Fibroblast of lung (primary cell): Measurements from ENCODE around the gene ZBTB16. TPM values are rescaled to one million over a fixed set of nuclear protein-coding genes. Genes with fewer than 3 reads are reported as not detected.

Experiments used
- DNase-seq, 2 donors: peaks; one replicate each; pipeline versions ENCODE4 v3.0.0 to v3.0.0-alpha.2; 2010; ENCODE audit warnings: low read depth in 2 of 2
- H2AFZ ChIP-seq: 2 replicates; pipeline ENCODE4 v1.5.1; 2012; ENCODE audit warnings: low read length, control low read depth, inconsistent platforms
- H3K27ac ChIP-seq: 2 replicates; pipeline ENCODE4 v1.5.1; 2011; ENCODE audit warnings: low read length, control low read depth; ENCODE audit not compliant: insufficient read depth
- H3K27me3 ChIP-seq: 2 replicates; pipeline ENCODE4 v1.5.1; 2011; ENCODE audit warnings: mild to moderate bottlenecking, low read length; ENCODE audit not compliant: control insufficient read depth, insufficient read depth
- H3K36me3 ChIP-seq: 2 replicates; pipeline ENCODE4 v1.5.1; 2011; ENCODE audit warnings: low read length; ENCODE audit not compliant: control insufficient read depth, insufficient read depth
- H3K4me1 ChIP-seq: 2 replicates; pipeline ENCODE4 v1.5.1; 2011; ENCODE audit warnings: low read length; ENCODE audit not compliant: control insufficient read depth, insufficient read depth; ENCODE audit errors: extremely low read depth
- H3K4me2 ChIP-seq: 2 replicates; pipeline ENCODE4 v1.5.1; 2011; ENCODE audit warnings: low read length, control low read depth; ENCODE audit not compliant: insufficient read depth; ENCODE audit errors: extremely low read depth
- H3K4me3 ChIP-seq, 4 experiments: fragments of 200-600 bp in 1 of 4; sonication (generic) in 1 of 4; replicated peaks in 1 of 4; 2 replicates each; pipeline ENCODE4 v1.5.1; 2011 to 2016; ENCODE audit warnings: low read length in 4 of 4, low read depth in 3 of 4, mild to moderate bottlenecking in 3 of 4, control low read depth in 2 of 4, inconsistent platforms in 1 of 4, mixed read lengths in 1 of 4; ENCODE audit not compliant: insufficient read depth in 1 of 4; ENCODE audit errors: control extremely low read depth in 1 of 4
- H3K79me2 ChIP-seq: 2 replicates; pipeline ENCODE4 v1.5.1; 2012; ENCODE audit warnings: mild to moderate bottlenecking, low read length, inconsistent platforms; ENCODE audit not compliant: control insufficient read depth, insufficient read depth
- H3K9ac ChIP-seq: 2 replicates; pipeline ENCODE4 v1.5.1; 2011; ENCODE audit warnings: mild to moderate bottlenecking, low read length, control low read depth; ENCODE audit not compliant: insufficient read depth
- H3K9me3 ChIP-seq: 2 replicates; pipeline ENCODE4 v1.5.1; 2012; ENCODE audit warnings: low read depth, low read length; ENCODE audit not compliant: control insufficient read depth, insufficient read depth
- H4K20me1 ChIP-seq: 2 replicates; pipeline ENCODE4 v1.5.1; 2011; ENCODE audit warnings: low read length; ENCODE audit not compliant: control insufficient read depth, insufficient read depth; ENCODE audit errors: extremely low read depth
- CTCF ChIP-seq, 2 donors: IDR thresholded peaks in 1 of 2; conservative IDR thresholded peaks in 1 of 2; 1 replicate in 1 of 2; 2 replicates in 1 of 2; pipeline ENCODE4 v1.5.1; 2011 to 2012; ENCODE audit warnings: low read length in 2 of 2, control low read depth in 1 of 2, inconsistent platforms in 1 of 2, low read depth in 1 of 2, mild to moderate bottlenecking in 1 of 2
- EZH2 ChIP-seq: IDR thresholded peaks from 2 replicates; pipeline ENCODE4 v1.5.1; 2012; ENCODE audit warnings: low read length, control low read depth, mild to moderate bottlenecking; ENCODE audit errors: missing control alignments
- polyA plus RNA-seq, 2 donors: library from polyadenylated mRNA; depleted of rRNA in 1 of 2; stranded (reverse) in 1 of 2; unstranded in 1 of 2; fragments of >200 nt; gene quantifications; 2 replicates each; pipeline ENCODE4 v1.2.1, GENCODE V29; 2011 to 2012; ENCODE audit warnings: missing spikeins in 1 of 2
- total RNA-seq: library from RNA; depleted of rRNA; stranded (reverse); fragments of >200 nt; gene quantifications from 2 replicates; pipeline ENCODE4 v1.2.1, GENCODE V29; 2014

The ZBTB16 gene
- total and polyA plus RNA-seq, 2 donors (not counting 1 experiment from before 2014, with no cell fraction given), result not detected

- Histone ChIP-seq H3K9ac (no peak overlapping the region), H3K4me1 (peaks cover 8% of the 10 kb centered on the region), H3K27ac (no peak overlapping the region), H3K4me2 (no peak overlapping the region), H3K27me3 (peaks cover 17% of the 10 kb centered on the region), H3K79me2 (no peaks in the 10 kb centered on the region), H3K9me3 (no peaks in the 10 kb centered on the region), H2AFZ (no peak overlapping the region), H3K36me3 (no peaks in the 10 kb centered on the region), H4K20me1 (no peaks in the 10 kb centered on the region), H3K4me3 (no peak overlapping the region)
- TF ChIP-seq EZH2 (no peak), CTCF (conservative IDR thresholded peaks at IDR 0.05 in 1 of 2, IDR thresholded peaks at IDR 0.05 in 1 of 2; ENCODE audit: low read depth in 1 of 2, low read length in 2 of 2) (no peak)
- DNase-seq, result no peak
Observed at GRCh38 chr11:114157476-114158050, 98.1 kb downstream of the ZBTB16 start.

GRCh38 chr11:114158421-114158820, 98.9 kb downstream of the ZBTB16 start:
- no peak overlapping the region for H2AFZ ChIP-seq
- H3K4me1 ChIP-seq, result peaks cover 11% of the 10 kb centered on the region
- H3K9me3 ChIP-seq, result no peaks in the 10 kb centered on the region
- no peaks in the 10 kb centered on the region for H3K36me3 ChIP-seq
- no peak overlapping the region for H3K9ac ChIP-seq
- H3K27ac ChIP-seq, result no peak overlapping the region
- no peak for DNase-seq
- TF ChIP-seq CTCF (conservative IDR thresholded peaks at IDR 0.05 in 1 of 2, IDR thresholded peaks at IDR 0.05 in 1 of 2; ENCODE audit: low read depth in 1 of 2, low read length in 2 of 2) (no peak), EZH2 (no peak)
- no peaks in the 10 kb centered on the region for H3K79me2 ChIP-seq
- H3K4me3 ChIP-seq, result no peak overlapping the region
- no peaks in the 10 kb centered on the region for H4K20me1 ChIP-seq
- no peak overlapping the region for H3K4me2 ChIP-seq
- peaks cover 19% of the 10 kb centered on the region for H3K27me3 ChIP-seq

- no peak for DNase-seq
- Histone ChIP-seq H3K4me1 (peaks cover 14% of the 10 kb centered on the region), H3K27me3 (peaks cover 21% of the 10 kb centered on the region), H3K27ac (no peak overlapping the region), H3K4me3 (no peak overlapping the region), H3K9me3 (no peaks in the 10 kb centered on the region), H4K20me1 (no peaks in the 10 kb centered on the region), H3K79me2 (no peaks in the 10 kb centered on the region), H3K36me3 (no peaks in the 10 kb centered on the region), H3K9ac (no peak overlapping the region), H3K4me2 (no peak overlapping the region), H2AFZ (no peak overlapping the region)
- TF ChIP-seq EZH2 (no peak), CTCF (conservative IDR thresholded peaks at IDR 0.05 in 1 of 2, IDR thresholded peaks at IDR 0.05 in 1 of 2; ENCODE audit: low read depth in 1 of 2, low read length in 2 of 2) (no peak)
Observed at GRCh38 chr11:114158886-114159285, 99.4 kb downstream of the ZBTB16 start.
